NOMO-1 (cell line): ENCODE data around the gene MCTP1.
A peak's percentile ranks its signal among the peaks of the same experiment; 100 is the strongest.

Source experiments
- DNase-seq, 2 experiments: peaks; one replicate each; lab custom pipeline; 2025; ENCODE audit not compliant: unreplicated experiment in 2 of 2; lab: John Stamatoyannopoulos, UW

Gene MCTP1

GRCh38 chr5:94983861-94984535, 300.9 kb downstream of the MCTP1 start:
- DNase-seq: no peak

GRCh38 chr5:94977437-94977836, 307.5 kb downstream of the MCTP1 start:
- no peak for DNase-seq

- no peak for DNase-seq
Measured at GRCh38 chr5:94976853-94977252, 308.0 kb downstream of the MCTP1 start.

GRCh38 chr5:94972268-94972667, 312.6 kb downstream of the MCTP1 start:
- no peak for DNase-seq

GRCh38 chr5:94969174-94969573, 315.7 kb downstream of the MCTP1 start:
- peak in 1 of 2 experiments; percentile 40 for DNase-seq

GRCh38 chr5:94968507-94969095, 316.3 kb downstream of the MCTP1 start:
- peak; percentile 59 to 73 for DNase-seq

- no peak for DNase-seq
Measured at GRCh38 chr5:94967525-94967924, 317.4 kb downstream of the MCTP1 start.

- DNase-seq: peak; percentile 3 to 19
Measured at GRCh38 chr5:94959279-94959678, 325.6 kb downstream of the MCTP1 start.

- peak in 1 of 2 experiments; percentile 5 for DNase-seq
Measured at GRCh38 chr5:94945656-94946055, 339.2 kb downstream of the MCTP1 start.

GRCh38 chr5:94944160-94944559, 340.7 kb downstream of the MCTP1 start:
- no peak for DNase-seq

- DNase-seq: no peak
Measured at GRCh38 chr5:94941122-94941755, 343.7 kb downstream of the MCTP1 start.

GRCh38 chr5:94932259-94932658, 352.6 kb downstream of the MCTP1 start:
- no peak for DNase-seq

GRCh38 chr5:94928891-94929290, 356.0 kb downstream of the MCTP1 start:
- DNase-seq: no peak

- DNase-seq: no peak
Measured at GRCh38 chr5:94920570-94920969, 364.3 kb downstream of the MCTP1 start.

- no peak for DNase-seq
Measured at GRCh38 chr5:94916619-94917018, 368.3 kb downstream of the MCTP1 start.

GRCh38 chr5:94911276-94911675, 373.6 kb downstream of the MCTP1 start:
- no peak for DNase-seq

GRCh38 chr5:94910721-94911120, 374.2 kb downstream of the MCTP1 start:
- DNase-seq: no peak

GRCh38 chr5:94908889-94909480, 375.9 kb downstream of the MCTP1 start:
- DNase-seq: no peak

- DNase-seq: no peak
Measured at GRCh38 chr5:94906750-94907149, 378.1 kb downstream of the MCTP1 start.

- no peak for DNase-seq
Measured at GRCh38 chr5:94903726-94904125, 381.2 kb downstream of the MCTP1 start.

- no peak for DNase-seq
Measured at GRCh38 chr5:94901191-94901979, 383.5 kb downstream of the MCTP1 start.
